Epidermal melanocyte (primary cell): ENCODE data around the gene KLHL13.
"Not testable (repeated sequence)": the region's sequence is repeated elsewhere in the genome, so short reads cannot be mapped to it uniquely, and the experiment has no call there.

Source experiments
- DNase-seq: peaks from one replicate; pipeline ENCODE4 v3.0.0; 2011; ENCODE audit warnings: low spot score; ENCODE audit not compliant: insufficient read length

The KLHL13 gene

GRCh38 chrX:117992192-117992723 is 124.4 kb downstream of the KLHL13 start:
- no peak for DNase-seq

GRCh38 chrX:117990438-117990837 is 126.2 kb downstream of the KLHL13 start:
- no peak for DNase-seq

- no peak for DNase-seq
These were observed 127.1 kb downstream of the KLHL13 start for GRCh38 chrX:117989512-117989911.

GRCh38 chrX:117987373-117987772 is 129.2 kb downstream of the KLHL13 start:
- no peak for DNase-seq

- DNase-seq: no peak
These were observed 131.4 kb downstream of the KLHL13 start for GRCh38 chrX:117985241-117985640.

- no peak for DNase-seq
These were observed 133.8 kb downstream of the KLHL13 start for GRCh38 chrX:117982694-117983392.

- no peak for DNase-seq
These were observed 138.2 kb downstream of the KLHL13 start for GRCh38 chrX:117978402-117978801.

GRCh38 chrX:117977526-117977925 is 139.1 kb downstream of the KLHL13 start:
- DNase-seq: no peak

- no peak for DNase-seq
These were observed 143.4 kb downstream of the KLHL13 start for GRCh38 chrX:117973110-117973807.

- no peak for DNase-seq
These were observed 143.9 kb downstream of the KLHL13 start for GRCh38 chrX:117972711-117973109.

- no peak for DNase-seq
These were observed 146.8 kb downstream of the KLHL13 start for GRCh38 chrX:117969782-117970181.

GRCh38 chrX:117969328-117969727 is 147.3 kb downstream of the KLHL13 start:
- no peak for DNase-seq

GRCh38 chrX:117959045-117959444 is 157.6 kb downstream of the KLHL13 start:
- DNase-seq: no peak

GRCh38 chrX:117957128-117957527 is 159.5 kb downstream of the KLHL13 start:
- DNase-seq: no peak

- not testable (repeated sequence) for DNase-seq
These were observed 177.3 kb downstream of the KLHL13 start for GRCh38 chrX:117939296-117939695.

GRCh38 chrX:117936118-117936517 is 180.5 kb downstream of the KLHL13 start:
- DNase-seq: no peak

GRCh38 chrX:117930116-117930515 is 186.5 kb downstream of the KLHL13 start:
- DNase-seq: not testable (repeated sequence)

GRCh38 chrX:117919755-117920154 is 196.9 kb downstream of the KLHL13 start:
- no peak for DNase-seq

- DNase-seq: no peak
These were observed 206.4 kb downstream of the KLHL13 start for GRCh38 chrX:117910216-117910615.

GRCh38 chrX:117898226-117898625 is 218.4 kb downstream of the KLHL13 start:
- DNase-seq: no peak

GRCh38 chrX:117895418-117895817 is 221.2 kb downstream of the KLHL13 start:
- no peak for DNase-seq

- DNase-seq: no peak
These were observed 224.1 kb downstream of the KLHL13 start for GRCh38 chrX:117892469-117892868.

- no peak for DNase-seq
These were observed 244.8 kb downstream of the KLHL13 start for GRCh38 chrX:117871796-117872195.
